Skeletal muscle tissue (tissue), 4 donors: ENCODE measurements around the gene MMP25. TPM values are rescaled to one million over a fixed set of nuclear protein-coding genes. Genes with fewer than 3 reads are reported as not detected.

ENCODE experiments used
- H3K27ac ChIP-seq: one replicate; pipeline ENCODE4 v1.7.0; 2013; ENCODE audit warnings: mild to moderate bottlenecking, low read depth, low read length, inconsistent platforms
- H3K27me3 ChIP-seq, 3 donors: one replicate each; pipeline ENCODE4 v1.7.0; 2013; ENCODE audit warnings: low read length in 3 of 3; ENCODE audit not compliant: control insufficient read depth in 3 of 3, insufficient read depth in 3 of 3
- H3K36me3 ChIP-seq, 3 donors: one replicate each; pipeline ENCODE4 v1.7.0; 2013; ENCODE audit warnings: low read length in 3 of 3; ENCODE audit not compliant: control insufficient read depth in 3 of 3, insufficient read depth in 3 of 3
- H3K4me1 ChIP-seq, 3 donors: one replicate each; pipeline ENCODE4 v1.7.0; 2013; ENCODE audit warnings: low read length in 3 of 3, mild to moderate bottlenecking in 3 of 3; ENCODE audit not compliant: control insufficient read depth in 3 of 3, insufficient read depth in 3 of 3
- H3K4me3 ChIP-seq, 3 donors: one replicate each; pipeline ENCODE4 v1.7.0; 2013; ENCODE audit warnings: low read length in 3 of 3
- H3K9ac ChIP-seq, 3 donors: one replicate each; pipeline ENCODE4 v1.7.0; 2013; ENCODE audit warnings: low read length in 3 of 3, mild to moderate bottlenecking in 3 of 3, moderate library complexity in 2 of 3, low read depth in 1 of 3
- H3K9me3 ChIP-seq, 3 donors: one replicate each; pipeline ENCODE4 v1.7.0; 2013; ENCODE audit warnings: low read length in 3 of 3; ENCODE audit not compliant: control insufficient read depth in 3 of 3
- total RNA-seq: library from RNA; depleted of rRNA; stranded (reverse); fragments of >200 nt; gene quantifications from one replicate; pipeline ENCODE4 v1.2.3, GENCODE V29; 2014
- donor health status: Osteomylitis.

MMP25 gene, protein sequence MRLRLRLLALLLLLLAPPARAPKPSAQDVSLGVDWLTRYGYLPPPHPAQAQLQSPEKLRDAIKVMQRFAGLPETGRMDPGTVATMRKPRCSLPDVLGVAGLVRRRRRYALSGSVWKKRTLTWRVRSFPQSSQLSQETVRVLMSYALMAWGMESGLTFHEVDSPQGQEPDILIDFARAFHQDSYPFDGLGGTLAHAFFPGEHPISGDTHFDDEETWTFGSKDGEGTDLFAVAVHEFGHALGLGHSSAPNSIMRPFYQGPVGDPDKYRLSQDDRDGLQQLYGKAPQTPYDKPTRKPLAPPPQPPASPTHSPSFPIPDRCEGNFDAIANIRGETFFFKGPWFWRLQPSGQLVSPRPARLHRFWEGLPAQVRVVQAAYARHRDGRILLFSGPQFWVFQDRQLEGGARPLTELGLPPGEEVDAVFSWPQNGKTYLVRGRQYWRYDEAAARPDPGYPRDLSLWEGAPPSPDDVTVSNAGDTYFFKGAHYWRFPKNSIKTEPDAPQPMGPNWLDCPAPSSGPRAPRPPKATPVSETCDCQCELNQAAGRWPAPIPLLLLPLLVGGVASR
- total RNA-seq: 0.52 TPM

DNA sequence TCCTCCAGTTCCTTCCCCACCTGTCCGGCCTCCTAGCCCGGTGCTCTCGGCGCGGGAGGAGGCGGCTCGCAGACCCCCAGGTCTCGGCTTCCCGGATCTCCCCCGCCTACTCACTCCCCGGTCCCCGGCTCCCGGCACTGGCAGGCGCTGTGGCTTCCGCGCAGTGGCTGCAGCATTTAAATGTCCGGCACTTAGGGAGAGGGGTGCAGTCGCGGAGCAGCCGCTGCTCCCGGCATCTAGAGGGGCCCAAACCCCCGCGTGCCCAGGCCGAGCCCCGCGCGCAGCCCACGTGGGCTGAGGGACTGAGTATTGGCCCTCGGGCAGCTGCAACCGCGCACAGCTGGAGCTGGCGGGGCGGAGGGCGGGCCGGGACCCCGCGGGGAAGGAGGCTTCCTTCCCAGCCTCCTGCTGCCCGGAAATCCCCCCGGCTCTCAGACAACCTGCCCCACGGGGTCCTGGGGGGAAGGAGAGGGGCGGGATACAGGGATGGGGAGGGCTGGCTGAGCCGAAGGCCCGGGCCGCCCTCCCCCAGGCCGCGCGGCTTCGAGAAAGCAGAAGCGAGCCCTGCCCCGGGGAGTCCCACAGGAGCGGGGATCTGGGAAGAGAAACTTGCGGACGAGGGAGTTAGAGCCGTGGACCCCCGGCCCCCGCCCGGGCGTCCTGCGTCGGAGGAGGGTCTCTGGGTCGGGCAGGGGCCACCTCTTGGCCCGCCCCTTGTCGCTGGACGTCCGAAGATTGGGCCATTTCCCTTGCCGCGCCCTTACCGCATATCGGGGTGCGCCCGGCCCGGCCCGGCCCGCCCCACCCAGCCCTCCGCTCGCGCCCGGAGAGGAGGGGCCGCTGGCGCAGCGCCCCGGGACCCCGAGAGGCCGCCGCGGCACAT is at the start of gene MMP25:
MMP25 (plus strand) TSS at position 804 of the 883 bp plus-strand sequence. CDS start 357 bp downstream, outside the sequence.
- peaks cover 5 to 7% (median 6%) of the 10 kb centered on the region in 3 donors for H3K4me1 ChIP-seq
- no peaks in the 10 kb centered on the region for H3K36me3 ChIP-seq
- no peaks in the 10 kb centered on the region for H3K9me3 ChIP-seq
- H3K4me3 ChIP-seq: peak within 1 kb of the TSS in 2 of 3 donors; percentile 49 to 56
- peaks cover 57 to 79% (median 74%) of the 10 kb centered on the region in 3 donors for H3K27me3 ChIP-seq
- H3K9ac ChIP-seq: peak within 1 kb of the TSS in 1 of 3 donors; percentile 3
- no peak within 1 kb of the TSS for H3K27ac ChIP-seq

DNA sequence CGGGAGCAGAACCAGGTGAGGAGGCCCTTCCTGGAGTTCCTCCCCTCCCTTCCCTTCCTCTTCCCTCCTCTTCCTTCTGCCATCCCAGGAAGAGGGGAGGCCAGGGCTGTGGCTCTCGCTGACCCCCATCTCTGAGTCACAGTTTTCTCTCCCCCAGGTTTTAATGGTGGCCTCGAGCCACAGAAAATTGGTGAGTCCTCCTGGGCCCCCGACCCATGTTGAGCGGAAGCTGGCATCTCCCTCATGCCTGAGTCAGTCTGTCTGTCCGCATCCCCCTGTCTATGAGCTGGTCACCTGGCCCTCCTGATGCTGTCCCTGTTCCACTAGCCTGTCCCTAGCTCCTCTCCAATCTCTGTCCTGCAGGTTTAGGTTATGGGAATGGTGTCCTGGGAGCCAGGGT is 46.4 kb upstream of the MMP25 start:
- Histone ChIP-seq H3K9me3 (no peaks in the 10 kb centered on the region), H3K4me1 (peaks cover 0 to 3% (median 2%) of the 10 kb centered on the region in 3 donors), H3K27me3 (peaks cover 0 to 6% (median 0%) of the 10 kb centered on the region in 3 donors), H3K4me3 (no peak overlapping the region), H3K36me3 (no peaks in the 10 kb centered on the region), H3K27ac (no peak overlapping the region), H3K9ac (no peak overlapping the region)

DNA sequence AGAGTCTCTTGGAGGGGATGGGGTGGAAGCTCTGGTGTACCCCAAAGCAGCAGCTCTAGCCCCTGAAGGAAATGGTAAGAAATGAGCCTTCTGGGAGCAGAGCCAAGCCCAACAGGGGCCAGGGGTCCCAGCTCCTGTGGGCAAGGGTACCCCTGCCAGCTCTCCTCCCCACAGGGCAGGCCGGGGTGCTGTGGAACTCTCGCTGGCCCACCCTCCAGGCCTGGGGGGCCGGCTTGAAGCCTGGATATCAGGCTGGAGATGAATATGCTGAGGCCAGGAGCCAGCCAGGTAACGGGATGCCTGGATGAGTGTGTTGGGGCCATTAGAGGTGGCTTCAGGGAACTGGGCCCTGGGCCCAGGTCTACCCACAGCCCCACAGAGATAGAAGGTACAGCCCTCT is 45.8 kb upstream of the MMP25 start:
- no peaks in the 10 kb centered on the region for H3K9me3 ChIP-seq
- no peaks in the 10 kb centered on the region for H3K36me3 ChIP-seq
- H3K4me3 ChIP-seq: no peak overlapping the region
- H3K4me1 ChIP-seq: peaks cover 0 to 4% (median 3%) of the 10 kb centered on the region in 3 donors
- H3K9ac ChIP-seq: no peak overlapping the region
- H3K27ac ChIP-seq: no peak overlapping the region
- H3K27me3 ChIP-seq: peaks cover 0 to 6% (median 0%) of the 10 kb centered on the region in 3 donors

DNA sequence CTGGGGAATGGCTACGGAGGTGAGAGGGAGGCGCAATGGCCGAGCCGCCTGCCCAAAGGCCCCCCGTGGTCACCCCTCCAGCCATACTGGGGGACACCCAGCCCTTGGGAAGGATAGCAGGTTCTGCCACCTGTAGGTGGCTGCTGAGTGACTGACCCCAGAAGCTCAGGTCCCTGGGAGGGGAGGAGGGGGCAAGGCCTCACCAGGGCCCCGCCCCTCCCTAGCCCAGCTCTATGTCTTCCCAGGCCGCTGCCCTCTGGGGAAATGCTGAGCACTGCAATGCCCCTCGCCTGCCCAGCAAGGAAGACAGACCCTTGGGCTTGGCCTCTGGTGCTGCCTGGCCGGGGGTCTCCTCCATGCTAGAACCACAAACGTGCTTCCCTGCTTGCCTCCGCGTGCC is 45.0 kb upstream of the MMP25 start:
- Histone ChIP-seq H3K4me3 (no peak overlapping the region), H3K4me1 (peaks cover 0 to 4% (median 3%) of the 10 kb centered on the region in 3 donors), H3K27me3 (peaks cover 0 to 10% (median 0%) of the 10 kb centered on the region in 3 donors), H3K9me3 (no peaks in the 10 kb centered on the region), H3K36me3 (no peaks in the 10 kb centered on the region), H3K27ac (no peak overlapping the region), H3K9ac (no peak overlapping the region)

DNA sequence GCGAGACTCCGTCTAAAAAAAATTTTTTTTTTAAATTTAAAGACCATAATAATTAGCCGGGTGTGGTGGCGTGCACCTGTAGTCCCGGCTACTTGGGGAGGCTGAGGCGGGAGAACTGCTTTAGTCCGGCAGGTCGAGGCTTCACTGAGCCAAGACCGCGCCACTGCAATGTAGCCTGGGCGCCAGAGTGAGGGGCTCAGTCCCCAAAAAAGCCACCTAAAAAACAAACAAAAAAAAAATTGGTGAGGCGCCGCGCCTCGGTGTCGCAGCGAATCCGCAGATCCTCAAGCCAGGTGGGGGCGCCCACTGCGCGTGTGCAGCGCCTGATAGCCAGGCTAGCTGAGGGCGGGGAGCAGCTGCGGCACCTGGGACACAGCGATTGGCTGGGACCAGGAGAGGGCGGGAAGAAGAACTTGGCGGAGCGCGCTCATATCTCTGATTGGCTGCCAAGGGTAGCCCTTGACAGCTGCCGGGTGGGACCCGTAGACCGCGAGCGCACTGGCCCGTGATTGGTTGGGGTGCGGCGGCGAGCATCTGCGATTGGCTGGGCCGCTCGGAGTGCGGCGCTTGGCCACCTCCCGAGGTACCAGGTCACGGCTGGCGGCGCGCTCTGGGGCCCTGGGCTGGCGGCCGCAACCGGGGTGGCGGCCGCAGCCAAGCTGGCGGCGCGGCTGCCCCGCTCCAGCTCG is 42.6 kb upstream of the MMP25 start:
- Histone ChIP-seq H3K4me3 (peak overlapping the region in 2 of 3 donors; percentile 17 to 49), H3K27ac (no peak overlapping the region), H3K4me1 (peaks cover 0 to 6% (median 4%) of the 10 kb centered on the region in 3 donors), H3K9ac (peak overlapping the region in 1 of 3 donors; percentile 40), H3K36me3 (peaks cover 3 to 5% (median 4%) of the 10 kb centered on the region in 3 donors), H3K27me3 (peaks cover 10 to 30% (median 13%) of the 10 kb centered on the region in 3 donors), H3K9me3 (no peaks in the 10 kb centered on the region)

DNA sequence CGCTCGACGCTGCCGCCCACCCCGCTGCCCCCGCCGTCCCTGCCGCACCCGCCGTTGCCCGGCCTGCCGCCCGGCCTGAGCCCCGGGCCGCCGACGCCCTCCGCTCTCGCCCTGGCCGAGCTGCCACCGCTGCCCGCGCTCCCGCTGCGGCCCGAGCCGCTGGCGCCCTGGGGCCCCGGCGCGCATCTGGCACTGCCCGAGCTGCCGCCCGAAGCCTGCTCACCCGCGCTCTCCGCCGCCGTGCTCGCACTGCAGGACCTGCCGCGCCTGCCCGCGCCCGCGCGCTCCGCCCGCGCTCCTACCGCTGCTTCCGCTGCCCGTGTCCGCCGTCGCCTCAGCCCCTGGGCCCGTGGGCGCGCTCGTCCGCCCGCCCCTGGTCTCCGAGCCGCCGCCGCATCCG is 42.0 kb upstream of the MMP25 start:
- H3K4me1 ChIP-seq: peaks cover 0 to 6% (median 4%) of the 10 kb centered on the region in 3 donors
- H3K9ac ChIP-seq: no peak overlapping the region
- no peak overlapping the region for H3K27ac ChIP-seq
- H3K4me3 ChIP-seq: peak overlapping the region in 1 of 3 donors; percentile 27
- peaks cover 11 to 32% (median 14%) of the 10 kb centered on the region in 3 donors for H3K27me3 ChIP-seq
- no peaks in the 10 kb centered on the region for H3K9me3 ChIP-seq
- H3K36me3 ChIP-seq: peaks cover 3 to 5% (median 4%) of the 10 kb centered on the region in 3 donors

DNA sequence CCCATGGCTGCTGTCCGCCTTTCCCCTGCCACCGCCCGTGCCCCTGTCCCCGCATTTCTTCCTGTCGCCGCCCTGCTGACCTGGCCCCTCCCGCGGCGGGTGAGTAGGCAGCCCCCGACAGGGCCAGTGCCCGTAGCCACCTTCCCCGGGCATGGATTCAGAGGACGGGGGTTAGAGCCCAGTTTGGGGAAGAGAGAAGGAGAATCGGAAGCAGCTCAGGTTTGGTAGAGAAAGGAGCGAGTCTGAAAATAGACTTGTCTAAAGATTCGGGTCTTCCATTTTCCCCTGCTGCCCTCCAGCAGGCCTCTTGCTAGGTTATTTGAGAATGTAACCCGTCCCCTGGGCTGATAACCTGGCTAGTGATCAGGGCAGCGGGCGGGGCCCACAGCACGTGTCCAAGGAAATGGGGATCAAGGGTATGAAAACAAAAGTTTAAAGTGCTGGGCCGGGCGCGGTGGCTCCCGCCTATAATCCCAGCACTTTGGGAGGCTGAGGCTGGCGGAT is 41.5 kb upstream of the MMP25 start:
- Histone ChIP-seq H3K4me3 (peak overlapping the region; percentile 60 to 61 (median 61)), H3K4me1 (peaks cover 0 to 6% (median 4%) of the 10 kb centered on the region in 3 donors), H3K9ac (peak overlapping the region; percentile 54 to 74 (median 67)), H3K27ac (no peak overlapping the region), H3K36me3 (peaks cover 3 to 5% (median 4%) of the 10 kb centered on the region in 3 donors), H3K27me3 (peaks cover 11 to 35% (median 14%) of the 10 kb centered on the region in 3 donors), H3K9me3 (no peaks in the 10 kb centered on the region)

DNA sequence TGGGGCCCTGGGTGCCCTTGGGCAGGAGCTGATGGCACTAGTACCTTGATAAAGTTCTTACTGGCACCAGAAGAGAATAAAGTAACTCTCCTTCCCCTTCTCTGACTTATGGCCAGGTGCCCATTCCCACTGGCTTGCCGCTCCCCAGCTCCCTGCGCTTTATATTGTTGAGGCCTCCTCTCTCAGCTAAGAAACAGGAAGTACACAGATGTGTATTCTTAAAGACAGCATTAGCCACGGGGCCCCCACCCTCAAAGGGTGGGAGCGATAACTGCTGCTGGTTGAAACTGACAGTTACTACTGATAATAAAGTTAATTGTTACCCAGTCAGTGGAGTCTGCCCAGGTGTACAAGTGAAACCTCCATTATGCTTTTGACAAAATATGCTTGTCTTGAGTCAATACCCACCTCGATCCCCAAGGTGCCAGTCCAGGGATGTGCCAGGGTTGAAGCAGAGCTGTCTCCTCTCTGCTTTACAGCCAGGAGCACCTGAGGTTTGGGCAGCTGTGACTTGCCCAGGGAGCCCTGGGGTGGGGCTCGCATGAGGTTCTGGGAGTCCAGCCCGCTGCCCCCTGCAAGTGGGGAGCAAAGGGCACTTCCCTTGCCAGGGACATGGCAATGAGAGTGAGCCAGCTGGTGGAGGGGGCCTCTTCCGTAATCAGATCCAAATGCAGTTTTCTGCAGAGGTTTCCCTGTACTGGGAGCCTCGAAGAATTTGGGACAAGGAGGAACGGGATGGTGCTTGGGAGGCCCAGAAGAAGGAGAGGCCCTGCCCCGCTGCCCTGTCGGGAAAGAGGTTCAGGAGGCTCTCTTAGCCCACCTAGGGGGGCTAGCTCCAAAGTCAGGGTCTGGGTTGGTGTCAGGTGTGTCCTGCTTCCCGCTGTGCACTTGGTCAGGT is 39.1 kb upstream of the MMP25 start:
- peak overlapping the region in 1 of 3 donors; percentile 8 for H3K9ac ChIP-seq
- peaks cover 19 to 42% (median 27%) of the 10 kb centered on the region in 3 donors for H3K27me3 ChIP-seq

More for the DNA sequence above, 39.1 kb upstream of the MMP25 start:
- no peak overlapping the region for H3K27ac ChIP-seq
- no peak overlapping the region for H3K4me3 ChIP-seq
- peaks cover 1 to 12% (median 7%) of the 10 kb centered on the region in 3 donors for H3K4me1 ChIP-seq
- no peaks in the 10 kb centered on the region for H3K9me3 ChIP-seq
- peaks cover 3 to 5% (median 4%) of the 10 kb centered on the region in 3 donors for H3K36me3 ChIP-seq
